Suprapubic skin (tissue), 4 donors: ENCODE data around the gene CCDC178. TPM values are rescaled to one million over a fixed set of nuclear protein-coding genes. Genes with fewer than 3 reads are reported as not detected.
"Not testable (repeated sequence)": the region's sequence is repeated elsewhere in the genome, so short reads cannot be mapped to it uniquely, and the experiment has no call there.

Source experiments
- DNase-seq, 2 donors: peaks; one replicate each; pipeline ENCODE4 v3.0.0-alpha.2; 2019; ENCODE audit warnings: low spot score in 2 of 2
- H3K27ac ChIP-seq: fragments of 200-600 bp; sonication (generic); one replicate; pipeline ENCODE4 v1.5.1; 2019
- H3K27me3 ChIP-seq: fragments of 200-600 bp; sonication (generic); one replicate; pipeline ENCODE4 v1.5.1; 2019
- H3K36me3 ChIP-seq: fragments of 200-600 bp; sonication (generic); one replicate; pipeline ENCODE4 v1.5.1; 2019
- H3K4me1 ChIP-seq: fragments of 200-600 bp; sonication (generic); one replicate; pipeline ENCODE4 v1.5.1; 2019
- H3K4me3 ChIP-seq: fragments of 200-600 bp; sonication (generic); one replicate; pipeline ENCODE4 v1.5.1; 2019; ENCODE audit warnings: mild to moderate bottlenecking
- H3K9me3 ChIP-seq: fragments of 200-600 bp; sonication (generic); one replicate; pipeline ENCODE4 v1.5.1; 2019
- CTCF ChIP-seq, 2 donors: fragments of 200-600 bp in 1 of 2; fragments of 450-650 bp in 1 of 2; sonication (generic) in 1 of 2; IDR thresholded peaks; one replicate each; pipeline ENCODE4 v1.5.1; 2016 to 2019; ENCODE audit warnings: antibody characterized with exemption in 2 of 2, mild to moderate bottlenecking in 1 of 2, moderate library complexity in 1 of 2
- EP300 ChIP-seq: sonication (generic); formaldehyde crosslinking; IDR thresholded peaks from one replicate; pipeline ENCODE4 v1.6.1; 2017; ENCODE audit warnings: antibody characterized with exemption
- POLR2A ChIP-seq, 2 donors: fragments of 450-650 bp; IDR thresholded peaks; one replicate each; pipeline ENCODE4 v1.6.1; 2017; ENCODE audit warnings: antibody characterized with exemption in 2 of 2, mild to moderate bottlenecking in 2 of 2, moderate library complexity in 2 of 2
- POLR2AphosphoS5 ChIP-seq, 3 donors: sonication (generic); formaldehyde crosslinking; IDR thresholded peaks; one replicate each; pipeline ENCODE4 v1.6.1; 2017; ENCODE audit warnings: antibody characterized with exemption in 3 of 3
- WGBS: methylation state at CpG from one replicate; pipeline ENCODE4 v1.1.5; 2018; 5-methylcytosine and 5-hydroxymethylcytosine counted together
- total RNA-seq, 4 donors: library from RNA; depleted of rRNA; stranded (reverse); fragments of >200 nt; gene quantifications; one replicate each; pipeline ENCODE4 v1.1.0, GENCODE V29; 2016

CCDC178 gene
- total RNA-seq, 4 donors from 2014 or later = not detected

GRCh38 chr18:33181016-33181415 lies 259.5 kb downstream of the CCDC178 start:
- DNase-seq = no peak
- WGBS = 73% methylated on average over 2 of the region's 2 CpGs
- H3K4me1 ChIP-seq = no peaks in the 10 kb centered on the region
- no peaks in the 10 kb centered on the region for H3K9me3 ChIP-seq
- no peaks in the 10 kb centered on the region for H3K36me3 ChIP-seq
- no peak overlapping the region for H3K4me3 ChIP-seq
- TF ChIP-seq POLR2A (IDR thresholded peaks at IDR 0.05) (no peak), POLR2AphosphoS5 (IDR thresholded peaks at IDR 0.05) (no peak)
- no peak overlapping the region for H3K27ac ChIP-seq
- H3K27me3 ChIP-seq = no peaks in the 10 kb centered on the region

- no peaks in the 10 kb centered on the region for H3K27me3 ChIP-seq
- no peaks in the 10 kb centered on the region for H3K4me1 ChIP-seq
- H3K27ac ChIP-seq = no peak overlapping the region
- H3K4me3 ChIP-seq = no peak overlapping the region
- DNase-seq = no peak
- no peaks in the 10 kb centered on the region for H3K36me3 ChIP-seq
- TF ChIP-seq CTCF (IDR thresholded peaks at IDR 0.05) (no peak), POLR2A (IDR thresholded peaks at IDR 0.05) (no peak), POLR2AphosphoS5 (IDR thresholded peaks at IDR 0.05) (no peak), EP300 (no peak)
- H3K9me3 ChIP-seq = no peaks in the 10 kb centered on the region
Measured at GRCh38 chr18:33169218-33169617, 271.3 kb downstream of the CCDC178 start.

- H3K4me3 ChIP-seq = not testable (repeated sequence)
Measured at GRCh38 chr18:33164121-33164520, 276.4 kb downstream of the CCDC178 start.

GRCh38 chr18:33161131-33161530 lies 279.4 kb downstream of the CCDC178 start:
- no peak for DNase-seq
- WGBS = 60% methylated on average over 2 of the region's 2 CpGs
- TF ChIP-seq EP300 = no peak
- TF ChIP-seq POLR2AphosphoS5 (IDR thresholded peaks at IDR 0.05) = no peak
- TF ChIP-seq CTCF (IDR thresholded peaks at IDR 0.05) = no peak
- no peak for TF ChIP-seq POLR2A (IDR thresholded peaks at IDR 0.05)

More at GRCh38 chr18:33164121-33164520, 276.4 kb downstream of the CCDC178 start:
- DNase-seq, H3K27ac ChIP-seq, H3K36me3 ChIP-seq, H3K27me3 ChIP-seq, H3K9me3 ChIP-seq, H3K4me1 ChIP-seq: not testable (repeated sequence)
- 95% methylated on average over 9 of the region's 9 CpGs for WGBS

GRCh38 chr18:33159151-33159550 lies 281.4 kb downstream of the CCDC178 start:
- Histone ChIP-seq H3K9me3 (no peaks in the 10 kb centered on the region), H3K36me3 (no peaks in the 10 kb centered on the region), H3K27me3 (no peaks in the 10 kb centered on the region), H3K4me3 (no peak overlapping the region), H3K4me1 (no peaks in the 10 kb centered on the region), H3K27ac (no peak overlapping the region)
- 76% methylated on average over 2 of the region's 2 CpGs for WGBS
- no peak for DNase-seq
- no peak for TF ChIP-seq CTCF (IDR thresholded peaks at IDR 0.05)
- TF ChIP-seq EP300 = no peak
- TF ChIP-seq POLR2A (IDR thresholded peaks at IDR 0.05) = no peak
- TF ChIP-seq POLR2AphosphoS5 (IDR thresholded peaks at IDR 0.05) = no peak

More at GRCh38 chr18:33161131-33161530, 279.4 kb downstream of the CCDC178 start:
- Histone ChIP-seq H3K9me3 (no peaks in the 10 kb centered on the region), H3K36me3 (no peaks in the 10 kb centered on the region), H3K27me3 (no peaks in the 10 kb centered on the region), H3K27ac (no peak overlapping the region), H3K4me1 (no peaks in the 10 kb centered on the region), H3K4me3 (no peak overlapping the region)

GRCh38 chr18:33157893-33158292 lies 282.6 kb downstream of the CCDC178 start:
- Histone ChIP-seq H3K4me1 (no peaks in the 10 kb centered on the region), H3K9me3 (no peaks in the 10 kb centered on the region), H3K36me3 (no peaks in the 10 kb centered on the region), H3K4me3 (no peak overlapping the region), H3K27me3 (no peaks in the 10 kb centered on the region), H3K27ac (no peak overlapping the region)
- TF ChIP-seq EP300 (no peak), POLR2AphosphoS5 (IDR thresholded peaks at IDR 0.05) (no peak), POLR2A (IDR thresholded peaks at IDR 0.05) (no peak), CTCF (IDR thresholded peaks at IDR 0.05) (no peak)
- 28% methylated on average over 1 of the region's 1 CpG for WGBS
- no peak for DNase-seq
